Esophagus squamous epithelium (tissue), 4 donors: ENCODE data around the gene OR10AD1.

Experiments used
- CTCF ChIP-seq, 6 experiments: fragments of 450-650 bp in 4 of 6; fragments of 200-600 bp in 2 of 6; sonication (generic) in 2 of 6; IDR thresholded peaks; one replicate each; pipeline ENCODE4 v1.5.1; 2016 to 2019; ENCODE audit warnings: antibody characterized with exemption in 6 of 6, mild to moderate bottlenecking in 4 of 6, moderate library complexity in 4 of 6
- POLR2A ChIP-seq, 4 donors: fragments of 450-650 bp; IDR thresholded peaks; one replicate each; pipeline ENCODE4 v1.6.1; 2017; ENCODE audit warnings: antibody characterized with exemption in 4 of 4, mild to moderate bottlenecking in 4 of 4, moderate library complexity in 3 of 4

- TF ChIP-seq CTCF (IDR thresholded peaks at IDR 0.05) (no peak), POLR2A (IDR thresholded peaks at IDR 0.05) (no peak)
Measured at GRCh38 chr12:48180857-48181495, 22.1 kb downstream of the OR10AD1 start.
